Left renal cortex interstitium (tissue), 4 donors: ENCODE results near the gene POU5F2. TPM values are rescaled to one million over a fixed set of nuclear protein-coding genes. Genes with fewer than 3 reads are reported as not detected.

Experiments
- DNase-seq, 4 donors: peaks; one replicate each; pipeline ENCODE4 v3.0.0-alpha.2; 2013; ENCODE audit warnings: low read depth in 4 of 4, low spot score in 2 of 4, missing footprints in 1 of 4
- polyA plus RNA-seq, 4 donors: library from polyadenylated mRNA; unstranded; fragments of 120-200 nt; gene quantifications; one replicate each; pipeline ENCODE4 v1.2.1, GENCODE V29; 2013; ENCODE audit not compliant: insufficient read length in 4 of 4

The POU5F2 gene
- polyA plus RNA-seq, 4 donors: 0.01 to 0.09 (median 0.06) TPM; not detected in 1

GRCh38 chr5:93717162-93717561, 24.2 kb downstream of the POU5F2 start:
- DNase-seq: no peak

GRCh38 chr5:93716453-93716852, 24.9 kb downstream of the POU5F2 start:
- DNase-seq: no peak

- no peak for DNase-seq
Measured at GRCh38 chr5:93715761-93716160, 25.6 kb downstream of the POU5F2 start.

- no peak for DNase-seq
Measured at GRCh38 chr5:93715327-93715726, 26.1 kb downstream of the POU5F2 start.

GRCh38 chr5:93708442-93708841, 33.0 kb downstream of the POU5F2 start:
- DNase-seq: no peak

- no peak for DNase-seq
Measured at GRCh38 chr5:93705896-93706295, 35.5 kb downstream of the POU5F2 start.

GRCh38 chr5:93704996-93705395, 36.4 kb downstream of the POU5F2 start:
- DNase-seq: no peak

GRCh38 chr5:93691997-93692396, 49.4 kb downstream of the POU5F2 start:
- no peak for DNase-seq

Other genes with a start within 250 kb of the POU5F2 start
- 10 to 100 TPM; 52.7 to 58.5 (median 55.7) TPM for gene NR2F1-AS1, start 160.4 kb downstream of the POU5F2 start, polyA plus RNA-seq
- gene NR2F1, start 158.4 kb downstream of the POU5F2 start, polyA plus RNA-seq: 100 to 1,000 TPM; 208 to 334 (median 267) TPM